NB4 (cell line): ENCODE results near the gene FBXL22.

ENCODE experiments used
- DNase-seq: peaks from one replicate; pipeline ENCODE4 v3.0.0; 2010; ENCODE audit warnings: low read depth
- H3K4me3 ChIP-seq: one replicate; pipeline ENCODE4 v1.5.1; 2011; ENCODE audit warnings: mild to moderate bottlenecking, low read depth, low read length, moderate library complexity
- MAX ChIP-seq: IDR thresholded peaks from 2 replicates; pipeline ENCODE4 v1.6.1; 2011; ENCODE audit warnings: low read depth, low read length
- MYC ChIP-seq: IDR thresholded peaks from 2 replicates; pipeline ENCODE4 v1.6.1; 2011; ENCODE audit warnings: low read depth, low read length
- POLR2A ChIP-seq: IDR thresholded peaks from 2 replicates; pipeline ENCODE4 v1.6.1; 2011; ENCODE audit warnings: mild to moderate bottlenecking; ENCODE audit not compliant: insufficient read length; ENCODE audit errors: extremely low read depth
- TF ChIP-seq, protein P1 (sequence below): IDR thresholded peaks from one replicate; pipeline ENCODE4 v1.5.1; 2012; ENCODE audit warnings: low read depth, low read length

FBXL22 gene

DNA sequence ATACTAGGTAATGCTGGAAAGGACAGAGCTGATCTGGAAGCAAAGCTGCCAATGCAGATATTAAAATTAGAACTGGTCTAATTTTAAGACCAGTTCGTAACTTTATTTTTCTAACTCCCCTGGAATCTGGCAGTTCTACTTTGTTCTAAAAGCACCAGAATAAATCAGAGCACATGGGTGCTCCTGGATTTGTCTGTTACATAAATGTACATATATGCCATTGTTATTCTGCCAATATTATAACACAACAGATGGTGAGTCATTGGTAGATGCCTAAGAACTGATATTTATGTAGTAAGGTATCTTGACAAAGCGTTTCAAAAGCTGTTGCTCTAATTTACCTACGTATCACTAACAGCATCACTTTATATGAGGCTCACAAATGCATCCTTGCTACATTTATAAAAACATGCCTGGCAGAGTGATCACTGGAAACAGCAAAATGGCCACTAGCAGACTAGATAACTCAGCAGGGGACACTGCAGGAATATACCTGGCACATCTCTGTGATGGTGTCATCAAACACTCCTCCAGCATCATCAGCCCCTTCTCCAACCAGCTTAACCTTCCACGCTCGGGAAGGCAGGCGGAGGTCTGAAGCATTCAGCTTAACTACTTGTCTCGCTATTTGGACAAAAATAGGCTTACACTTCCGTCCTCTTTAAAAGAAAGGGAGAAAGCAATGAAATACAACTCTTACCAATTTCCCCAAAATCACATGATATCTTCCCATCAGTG, 26.2 kb downstream of the FBXL22 start:
- H3K4me3 ChIP-seq = no peak overlapping the region
- TF ChIP-seq MAX (no peak), POLR2A (no peak), MYC (no peak)
- TF ChIP-seq, protein P1, sequence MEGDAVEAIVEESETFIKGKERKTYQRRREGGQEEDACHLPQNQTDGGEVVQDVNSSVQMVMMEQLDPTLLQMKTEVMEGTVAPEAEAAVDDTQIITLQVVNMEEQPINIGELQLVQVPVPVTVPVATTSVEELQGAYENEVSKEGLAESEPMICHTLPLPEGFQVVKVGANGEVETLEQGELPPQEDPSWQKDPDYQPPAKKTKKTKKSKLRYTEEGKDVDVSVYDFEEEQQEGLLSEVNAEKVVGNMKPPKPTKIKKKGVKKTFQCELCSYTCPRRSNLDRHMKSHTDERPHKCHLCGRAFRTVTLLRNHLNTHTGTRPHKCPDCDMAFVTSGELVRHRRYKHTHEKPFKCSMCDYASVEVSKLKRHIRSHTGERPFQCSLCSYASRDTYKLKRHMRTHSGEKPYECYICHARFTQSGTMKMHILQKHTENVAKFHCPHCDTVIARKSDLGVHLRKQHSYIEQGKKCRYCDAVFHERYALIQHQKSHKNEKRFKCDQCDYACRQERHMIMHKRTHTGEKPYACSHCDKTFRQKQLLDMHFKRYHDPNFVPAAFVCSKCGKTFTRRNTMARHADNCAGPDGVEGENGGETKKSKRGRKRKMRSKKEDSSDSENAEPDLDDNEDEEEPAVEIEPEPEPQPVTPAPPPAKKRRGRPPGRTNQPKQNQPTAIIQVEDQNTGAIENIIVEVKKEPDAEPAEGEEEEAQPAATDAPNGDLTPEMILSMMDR = no peak
- DNase-seq = no peak

GRCh38 chr15:63626955-63627354, 29.8 kb downstream of the FBXL22 start:
- TF ChIP-seq MYC (no peak), POLR2A (no peak), MAX (no peak)
- TF ChIP-seq, protein P1 = no peak
- DNase-seq = no peak
- no peak overlapping the region for H3K4me3 ChIP-seq

GRCh38 chr15:63628123-63628822, 31.1 kb downstream of the FBXL22 start:
- H3K4me3 ChIP-seq = no peak overlapping the region
- TF ChIP-seq MYC (no peak), POLR2A (no peak), MAX (no peak)
- TF ChIP-seq, protein P1 = no peak
- DNase-seq = no peak

DNA sequence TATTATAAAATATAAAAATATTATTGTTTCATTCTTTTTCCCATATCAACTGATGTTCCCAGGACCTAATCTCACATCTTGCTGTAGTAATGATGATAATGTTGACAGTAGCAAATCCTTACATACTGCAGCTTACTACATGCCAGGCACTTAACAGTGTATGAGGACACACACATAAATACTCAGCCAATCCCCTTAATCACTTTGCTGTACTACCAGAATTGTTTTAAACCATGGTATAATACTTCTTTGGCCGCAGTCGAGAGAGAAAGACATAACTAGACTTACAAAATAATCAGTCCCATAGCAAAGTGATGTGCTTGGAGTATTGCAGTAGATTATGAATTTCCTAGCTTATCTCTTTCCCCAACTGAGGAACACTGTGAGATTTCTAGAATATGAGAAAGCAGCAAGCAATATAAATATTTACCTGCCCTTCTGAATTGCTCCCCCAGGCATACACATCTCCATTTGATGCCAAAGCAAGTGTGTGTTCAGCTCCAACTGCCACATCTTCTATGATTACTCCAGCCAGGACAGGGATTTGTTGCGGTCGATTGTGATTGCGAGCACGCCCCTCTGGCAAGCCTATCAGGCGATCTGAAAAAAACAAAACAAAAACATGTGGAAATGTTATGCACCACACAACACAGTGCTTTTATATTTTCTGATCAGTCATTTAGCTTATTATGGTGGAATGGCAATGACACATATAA, 33.0 kb downstream of the FBXL22 start:
- no peak for DNase-seq
- TF ChIP-seq POLR2A = no peak
- no peak for TF ChIP-seq MYC
- TF ChIP-seq, protein P1 = no peak
- TF ChIP-seq MAX = no peak
- H3K4me3 ChIP-seq = no peak overlapping the region

DNA sequence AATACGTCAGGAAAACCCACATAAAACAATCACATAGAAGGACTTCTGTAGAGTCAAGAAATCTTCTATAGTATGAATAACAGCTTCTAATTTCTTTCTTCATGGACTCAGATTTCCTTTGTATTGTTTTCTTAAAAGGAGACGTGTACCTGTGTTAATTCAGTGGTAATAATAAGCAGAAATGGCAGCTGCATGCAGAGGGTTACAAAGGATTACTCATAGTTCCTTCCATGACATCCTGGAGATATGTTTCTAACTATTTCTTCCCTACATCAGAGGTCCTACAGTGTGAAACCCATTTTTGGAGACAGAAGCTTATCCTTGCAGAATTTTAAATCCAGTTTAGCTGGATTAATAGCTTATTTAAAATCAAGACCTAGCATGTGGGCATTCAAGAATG, 36.1 kb downstream of the FBXL22 start:
- TF ChIP-seq MYC (no peak), MAX (no peak), POLR2A (no peak)
- TF ChIP-seq, protein P1 = no peak
- no peak overlapping the region for H3K4me3 ChIP-seq
- no peak for DNase-seq
